DND-41 (cell line): ENCODE data around the gene ASXL1.

ENCODE experiments used
- CTCF ChIP-seq: IDR thresholded peaks from 2 replicates; pipeline ENCODE4 v1.5.1; 2012; ENCODE audit warnings: borderline replicate concordance, low read length, moderate library complexity, mild to moderate bottlenecking; ENCODE audit not compliant: poor library complexity, severe bottlenecking; ENCODE audit errors: extremely low read depth
- EZH2 ChIP-seq: IDR thresholded peaks from 3 replicates; pipeline ENCODE4 v1.6.1; 2012; ENCODE audit warnings: borderline replicate concordance, low read depth, mild to moderate bottlenecking, moderate library complexity, low read length, inconsistent platforms; ENCODE audit not compliant: severe bottlenecking

- TF ChIP-seq CTCF = no peak
- no peak for TF ChIP-seq EZH2
These were observed 13.2 kb upstream of the ASXL1 start for GRCh38 chr20:32344835-32345506.
